ENCODE data around the gene ETFB. TPM values are rescaled to one million over a fixed set of nuclear protein-coding genes. Genes with fewer than 3 reads are reported as not detected.

ETFB gene
- total RNA-seq, 1 donor from 2014 or later: 43.7 TPM

DNA sequence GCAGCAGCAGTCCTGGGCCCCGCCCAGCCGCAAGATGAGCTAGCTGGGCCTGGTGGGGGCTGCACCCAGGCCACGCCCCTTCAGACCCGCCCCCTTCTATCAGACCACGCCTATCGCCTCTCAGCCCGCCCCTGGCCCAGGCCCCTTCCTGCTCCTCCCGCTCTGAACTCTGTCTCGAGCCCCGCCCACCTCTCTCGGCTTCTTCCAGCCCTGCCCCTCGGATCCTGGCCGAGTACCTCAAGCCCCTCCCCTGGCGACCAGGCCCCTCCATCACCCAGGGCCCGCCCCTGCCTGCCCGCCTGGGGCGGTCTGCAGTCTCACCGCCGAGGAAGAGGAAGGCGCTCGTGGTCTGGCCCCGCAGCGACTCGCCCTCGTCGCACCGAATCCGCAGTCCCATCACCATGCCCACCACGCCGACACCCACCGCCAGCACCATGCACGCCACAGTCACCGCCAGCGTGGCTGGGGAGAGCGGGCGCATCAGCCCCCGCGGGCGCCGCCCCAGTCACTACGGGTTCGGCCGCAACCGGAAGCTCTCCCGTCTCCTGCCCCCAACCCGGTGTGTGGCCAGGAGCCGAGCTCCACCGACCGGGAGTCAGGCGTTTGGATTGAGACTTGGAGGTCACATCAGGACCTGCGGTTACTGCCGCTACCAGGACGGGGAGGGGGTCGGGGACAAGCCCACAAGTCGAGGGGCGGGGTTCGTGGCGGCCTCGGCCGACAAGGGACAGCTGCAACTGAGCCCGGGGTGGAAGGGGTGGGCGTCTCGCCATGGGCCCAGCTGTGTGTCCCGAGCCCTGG lies 1.6 kb upstream of the ETFB start:
- peak; percentile 10 for TF ChIP-seq CTCF (IDR thresholded peaks at IDR 0.05)
- peak; percentile 100 for DNase-seq (ENCODE audit: low spot score)
- H3K4me1 Mint-ChIP-seq (ENCODE audit: low read depth): peaks cover 38% of the 10 kb centered on the region
- H3K27ac Mint-ChIP-seq (ENCODE audit: unreplicated experiment): peak overlapping the region; percentile 99
- no peaks in the 10 kb centered on the region for H3K9me3 Mint-ChIP-seq (ENCODE audit: low read depth)
- peak overlapping the region; percentile 98 for H3K4me3 Mint-ChIP-seq (ENCODE audit: unreplicated experiment)
- H3K36me3 Mint-ChIP-seq (ENCODE audit: low read depth): no peaks in the 10 kb centered on the region
- no peaks in the 10 kb centered on the region for H3K27me3 Mint-ChIP-seq (ENCODE audit: low read depth)

- TF ChIP-seq CTCF (IDR thresholded peaks at IDR 0.05): no peak
- peaks cover 43% of the 10 kb centered on the region for H3K4me1 Mint-ChIP-seq (ENCODE audit: low read depth)
Measured at GRCh38 chr19:51367255-51367564, 1.0 kb upstream of the ETFB start.

GRCh38 chr19:51366389-51367254 lies 434 bp upstream of the ETFB start:
- Mint-ChIP-seq H3K4me3 (ENCODE audit: unreplicated experiment) (peak overlapping the region; percentile 98), H3K4me1 (ENCODE audit: low read depth) (peaks cover 43% of the 10 kb centered on the region), H3K27me3 (ENCODE audit: low read depth) (no peaks in the 10 kb centered on the region), H3K36me3 (ENCODE audit: low read depth) (no peaks in the 10 kb centered on the region), H3K27ac (ENCODE audit: unreplicated experiment) (peak overlapping the region; percentile 99), H3K9me3 (ENCODE audit: low read depth) (no peaks in the 10 kb centered on the region)
- no peak for TF ChIP-seq CTCF (IDR thresholded peaks at IDR 0.05)
- DNase-seq (ENCODE audit: low spot score): peak; percentile 98

More at GRCh38 chr19:51367255-51367564, 1.0 kb upstream of the ETFB start:
- Mint-ChIP-seq H3K9me3 (ENCODE audit: low read depth) (no peaks in the 10 kb centered on the region), H3K4me3 (ENCODE audit: unreplicated experiment) (peak overlapping the region; percentile 98), H3K27me3 (ENCODE audit: low read depth) (no peaks in the 10 kb centered on the region), H3K36me3 (ENCODE audit: low read depth) (no peaks in the 10 kb centered on the region), H3K27ac (ENCODE audit: unreplicated experiment) (peak overlapping the region; percentile 99)
- DNase-seq (ENCODE audit: low spot score): no peak

DNA sequence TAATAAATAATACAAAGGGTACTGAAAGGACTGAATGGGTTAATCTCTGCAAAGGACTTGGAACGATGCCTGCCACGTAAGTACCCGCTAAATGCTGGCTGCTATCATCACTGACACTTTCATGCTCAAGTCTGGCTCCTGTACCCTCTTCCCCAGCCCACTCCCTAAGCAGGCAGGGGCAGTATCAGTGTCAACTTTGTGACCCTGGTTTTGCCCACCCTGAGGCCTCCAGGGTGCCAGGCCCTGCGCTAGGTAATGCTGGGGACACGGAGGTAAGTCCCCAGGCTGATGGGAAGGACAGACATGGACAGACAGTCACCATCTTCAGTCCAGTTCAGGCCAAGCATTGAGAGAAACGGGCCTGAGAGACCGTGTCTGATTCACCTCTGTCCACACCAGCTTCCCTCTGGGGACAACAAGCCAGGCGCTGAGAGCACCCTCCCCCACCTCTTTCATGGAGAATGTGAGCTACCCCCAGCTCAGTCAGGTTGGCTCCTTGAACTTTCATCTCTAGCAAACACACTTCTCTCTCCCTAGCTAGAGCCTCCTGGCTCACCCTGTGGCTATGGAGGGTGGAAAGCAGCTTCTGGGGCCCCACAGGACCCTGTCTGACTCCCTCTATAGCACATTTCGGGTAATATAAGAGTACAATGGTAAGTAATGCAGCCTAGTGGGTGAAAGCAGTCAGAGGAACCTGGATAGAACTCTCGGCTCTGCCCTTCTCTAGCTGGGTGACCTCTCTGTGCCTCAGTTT lies 800 bp downstream of the ETFB start:
- no peak for DNase-seq (ENCODE audit: low spot score)
- peak overlapping the region; percentile 98 for H3K4me3 Mint-ChIP-seq (ENCODE audit: unreplicated experiment)
- peaks cover 43% of the 10 kb centered on the region for H3K4me1 Mint-ChIP-seq (ENCODE audit: low read depth)

More for the DNA sequence above, 800 bp downstream of the ETFB start:
- no peaks in the 10 kb centered on the region for H3K9me3 Mint-ChIP-seq (ENCODE audit: low read depth)
- peak; percentile 62 for TF ChIP-seq CTCF (IDR thresholded peaks at IDR 0.05)
- H3K36me3 Mint-ChIP-seq (ENCODE audit: low read depth): no peaks in the 10 kb centered on the region
- H3K27me3 Mint-ChIP-seq (ENCODE audit: low read depth): no peaks in the 10 kb centered on the region
- peak overlapping the region; percentile 90 for H3K27ac Mint-ChIP-seq (ENCODE audit: unreplicated experiment)
